Tibial nerve (tissue), 4 donors: ENCODE results near the gene HBB. TPM values are rescaled to one million over a fixed set of nuclear protein-coding genes. Genes with fewer than 3 reads are reported as not detected.
"Not testable (repeated sequence)": the region's sequence is repeated elsewhere in the genome, so short reads cannot be mapped to it uniquely, and the experiment has no call there.

Experiments
- DNase-seq, 2 donors: peaks; one replicate each; pipeline ENCODE4 v3.0.0-alpha.2; 2019; ENCODE audit warnings: low spot score in 2 of 2
- H3K27ac ChIP-seq, 4 donors: fragments of 200-600 bp; sonication (generic) in 3 of 4; one replicate each; pipeline ENCODE4 v1.5.1; 2017 to 2019; ENCODE audit warnings: mild to moderate bottlenecking in 1 of 4
- H3K27me3 ChIP-seq, 2 donors: fragments of 200-600 bp; sonication (generic) in 1 of 2; one replicate each; pipeline versions ENCODE4 v1.5.1 to v1.6.0; 2017 to 2019
- H3K36me3 ChIP-seq, 3 donors: fragments of 200-600 bp; sonication (generic); one replicate each; pipeline ENCODE4 v1.5.1; 2018 to 2019
- H3K4me1 ChIP-seq, 4 donors: fragments of 200-600 bp; sonication (generic) in 3 of 4; one replicate each; pipeline ENCODE4 v1.5.1; 2017 to 2019
- H3K4me3 ChIP-seq, 4 donors: fragments of 200-600 bp; sonication (generic) in 3 of 4; one replicate each; pipeline ENCODE4 v1.5.1; 2017 to 2019; ENCODE audit warnings: mild to moderate bottlenecking in 1 of 4, moderate library complexity in 1 of 4
- H3K9me3 ChIP-seq, 4 donors: fragments of 200-600 bp; sonication (generic) in 3 of 4; one replicate each; pipeline ENCODE4 v1.5.1; 2017 to 2019
- CTCF ChIP-seq, 5 experiments: fragments of 200-600 bp in 3 of 5; fragments of 450-650 bp in 2 of 5; sonication (generic) in 3 of 5; IDR thresholded peaks; one replicate each; pipeline ENCODE4 v1.5.1; 2016 to 2019; ENCODE audit warnings: antibody characterized with exemption in 5 of 5, mild to moderate bottlenecking in 3 of 5, moderate library complexity in 2 of 5
- EP300 ChIP-seq, 2 donors: sonication (generic); formaldehyde crosslinking; IDR thresholded peaks; one replicate each; pipeline ENCODE4 v1.6.1; 2017; ENCODE audit warnings: antibody characterized with exemption in 2 of 2, mild to moderate bottlenecking in 1 of 2
- POLR2A ChIP-seq, 2 donors: fragments of 450-650 bp; IDR thresholded peaks; one replicate each; pipeline ENCODE4 v1.6.1; 2017; ENCODE audit warnings: antibody characterized with exemption in 2 of 2, mild to moderate bottlenecking in 2 of 2, moderate library complexity in 2 of 2
- WGBS, 2 donors: methylation state at CpG; one replicate each; pipeline ENCODE4 v1.1.5; 2018; 5-methylcytosine and 5-hydroxymethylcytosine counted together
- total RNA-seq, 4 donors: library from RNA; depleted of rRNA; stranded (reverse); fragments of >200 nt; gene quantifications; one replicate each; pipeline ENCODE4 v1.1.0, GENCODE V29; 2016

Gene HBB
- total RNA-seq, 4 donors from 2014 or later, result 61.6 to 425 (median 151) TPM; not detected in 1

- Histone ChIP-seq H3K36me3 (no peaks in the 10 kb centered on the region), H3K9me3 (peaks cover 0 to 4% (median 0%) of the 10 kb centered on the region in 4 donors), H3K4me1 (no peaks in the 10 kb centered on the region), H3K27ac (no peak overlapping the region), H3K4me3 (no peak overlapping the region), H3K27me3 (no peaks in the 10 kb centered on the region)
- WGBS, 2 donors, result 86 to 92% methylated on average over 2 of the region's 2 CpGs
- DNase-seq, result no peak
- TF ChIP-seq EP300 (IDR thresholded peaks at IDR 0.05) (no peak), POLR2A (IDR thresholded peaks at IDR 0.05) (no peak), CTCF (IDR thresholded peaks at IDR 0.05) (no peak)
These were observed 40.2 kb upstream of the HBB start for GRCh38 chr11:5267033-5267563.

GRCh38 chr11:5266609-5267008, 39.7 kb upstream of the HBB start:
- Histone ChIP-seq H3K4me1 (no peaks in the 10 kb centered on the region), H3K27ac (no peak overlapping the region), H3K27me3 (no peaks in the 10 kb centered on the region), H3K36me3 (no peaks in the 10 kb centered on the region), H3K4me3 (no peak overlapping the region), H3K9me3 (peaks cover 0 to 7% (median 0%) of the 10 kb centered on the region in 4 donors)
- DNase-seq, result no peak
- TF ChIP-seq EP300 (IDR thresholded peaks at IDR 0.05), result no peak
- no peak for TF ChIP-seq CTCF (IDR thresholded peaks at IDR 0.05)
- TF ChIP-seq POLR2A (IDR thresholded peaks at IDR 0.05), result no peak

GRCh38 chr11:5265832-5266231, 39.0 kb upstream of the HBB start:
- Histone ChIP-seq H3K9me3 (peaks cover 0 to 8% (median 0%) of the 10 kb centered on the region in 4 donors), H3K27ac (no peak overlapping the region), H3K4me3 (no peak overlapping the region), H3K4me1 (no peaks in the 10 kb centered on the region), H3K27me3 (no peaks in the 10 kb centered on the region), H3K36me3 (no peaks in the 10 kb centered on the region)
- no peak for DNase-seq
- WGBS, 2 donors, result 57 to 64% methylated on average over 2 of the region's 2 CpGs
- TF ChIP-seq POLR2A (IDR thresholded peaks at IDR 0.05) (no peak), EP300 (IDR thresholded peaks at IDR 0.05) (no peak), CTCF (IDR thresholded peaks at IDR 0.05) (no peak)

- Histone ChIP-seq H3K4me3 (no peak overlapping the region), H3K4me1 (no peaks in the 10 kb centered on the region), H3K27ac (no peak overlapping the region), H3K27me3 (no peaks in the 10 kb centered on the region), H3K9me3 (peaks cover 0 to 21% (median 0%) of the 10 kb centered on the region in 4 donors), H3K36me3 (no peaks in the 10 kb centered on the region)
- DNase-seq, result no peak
- 62 to 66% methylated on average over 7 of the region's 7 CpGs for WGBS, 2 donors
- TF ChIP-seq POLR2A (IDR thresholded peaks at IDR 0.05), result no peak
- no peak for TF ChIP-seq EP300 (IDR thresholded peaks at IDR 0.05)
- TF ChIP-seq CTCF (IDR thresholded peaks at IDR 0.05), result no peak
These were observed 31.8 kb upstream of the HBB start for GRCh38 chr11:5258543-5259262.

- no peak overlapping the region for H3K27ac ChIP-seq
- DNase-seq, result no peak
- no peak overlapping the region for H3K4me3 ChIP-seq
- peaks cover 0 to 16% (median 0%) of the 10 kb centered on the region in 4 donors for H3K9me3 ChIP-seq
- no peaks in the 10 kb centered on the region for H3K27me3 ChIP-seq
- WGBS, 2 donors, result 23 to 25% methylated on average over 2 of the region's 2 CpGs
- no peaks in the 10 kb centered on the region for H3K4me1 ChIP-seq
- no peaks in the 10 kb centered on the region for H3K36me3 ChIP-seq
- TF ChIP-seq CTCF (IDR thresholded peaks at IDR 0.05), result no peak
- TF ChIP-seq EP300 (IDR thresholded peaks at IDR 0.05), result no peak
- TF ChIP-seq POLR2A (IDR thresholded peaks at IDR 0.05), result no peak
These were observed 30.4 kb upstream of the HBB start for GRCh38 chr11:5257296-5257695.

GRCh38 chr11:5254646-5255413, 28.0 kb upstream of the HBB start, which contains the start of gene HBG2:
Gene HBG2 (minus strand): TSS chr11:5254781. CDS start chr11:5254728, 53 bp downstream.
- H3K4me1 ChIP-seq, H3K36me3 ChIP-seq, H3K4me3 ChIP-seq, H3K27ac ChIP-seq, H3K27me3 ChIP-seq, DNase-seq: not testable (repeated sequence)
- 72 to 80% methylated on average over 3 to 4 of the region's 9 CpGs for WGBS, 2 donors
- H3K9me3 ChIP-seq, result peaks cover 0 to 13% (median 0%) of the 10 kb centered on the region in 4 donors

GRCh38 chr11:5254023-5254422, 27.2 kb upstream of the HBB start:
- WGBS, 2 donors, result 71 to 83% methylated on average over 2 of the region's 2 CpGs
- H3K9me3 ChIP-seq, H3K27me3 ChIP-seq, H3K27ac ChIP-seq, H3K4me1 ChIP-seq, DNase-seq, H3K4me3 ChIP-seq, H3K36me3 ChIP-seq: not testable (repeated sequence)
